Uterus (tissue), 4 donors: ENCODE results near the gene ARHGAP21. TPM values are rescaled to one million over a fixed set of nuclear protein-coding genes. Genes with fewer than 3 reads are reported as not detected.

Source experiments
- DNase-seq, 2 donors: peaks; one replicate each; pipeline ENCODE4 v3.0.0-alpha.2; 2019 to 2020
- H3K27ac ChIP-seq, 2 donors: fragments of 200-600 bp; sonication (generic); 1 replicate in 1 of 2; 2 replicates in 1 of 2; pipeline ENCODE4 v1.5.1; 2016 to 2018
- H3K27me3 ChIP-seq, 2 donors: fragments of 200-600 bp; sonication (generic); one replicate each; pipeline ENCODE4 v1.5.1; 2018 to 2019; ENCODE audit warnings: control low read depth in 1 of 2
- H3K36me3 ChIP-seq, 2 donors: fragments of 200-600 bp; sonication (generic); one replicate each; pipeline ENCODE4 v1.5.1; 2019; ENCODE audit warnings: control low read depth in 1 of 2
- H3K4me1 ChIP-seq, 2 donors: fragments of 200-600 bp; sonication (generic); one replicate each; pipeline ENCODE4 v1.5.1; 2018 to 2019; ENCODE audit warnings: control low read depth in 1 of 2
- H3K4me3 ChIP-seq, 2 donors: fragments of 200-600 bp; sonication (generic); 1 replicate in 1 of 2; 2 replicates in 1 of 2; pipeline ENCODE4 v1.5.1; 2018 to 2019; ENCODE audit warnings: mild to moderate bottlenecking in 1 of 2
- H3K9me3 ChIP-seq, 2 donors: fragments of 200-600 bp; sonication (generic); one replicate each; pipeline ENCODE4 v1.5.1; 2019; ENCODE audit warnings: control low read depth in 1 of 2
- CTCF ChIP-seq, 4 experiments: fragments of 200-600 bp in 2 of 4; fragments of 450-650 bp in 2 of 4; sonication (generic) in 2 of 4; IDR thresholded peaks; one replicate each; pipeline ENCODE4 v1.5.1; 2016 to 2019; ENCODE audit warnings: antibody characterized with exemption in 4 of 4, mild to moderate bottlenecking in 2 of 4, moderate library complexity in 1 of 4
- POLR2A ChIP-seq, 2 donors: fragments of 450-650 bp; IDR thresholded peaks; one replicate each; pipeline ENCODE4 v1.6.1; 2016; ENCODE audit warnings: antibody characterized with exemption in 2 of 2, mild to moderate bottlenecking in 1 of 2, moderate library complexity in 1 of 2
- intact Hi-C: fragments of 100-400 bp; cut with DNase I; formaldehyde crosslinking; loops from one replicate; pipeline ENCODE4 v1.15.1; 2023; ENCODE audit warnings: low total_unique reads
- total RNA-seq, 4 donors: library from RNA; depleted of rRNA in 3 of 4; stranded (reverse); fragments of >200 nt in 3 of 4; gene quantifications; one replicate each; pipeline versions ENCODE4 v1.1.0 to v1.2.4, GENCODE V29; 2014 to 2023
- donor health status: DM: yes; HTN: yes; CAD: no.

The ARHGAP21 gene
- total RNA-seq, 4 donors from 2014 or later, result 90.4 to 168 (median 124) TPM

GRCh38 chr10:24650669-24651391, 72.9 kb downstream of the ARHGAP21 start:
- no peak for DNase-seq
- Histone ChIP-seq H3K4me3 (no peak overlapping the region), H3K27me3 (no peaks in the 10 kb centered on the region), H3K9me3 (no peaks in the 10 kb centered on the region), H3K4me1 (no peaks in the 10 kb centered on the region), H3K36me3 (no peaks in the 10 kb centered on the region), H3K27ac (no peak overlapping the region)
- TF ChIP-seq POLR2A (IDR thresholded peaks at IDR 0.05) (no peak), CTCF (IDR thresholded peaks at IDR 0.05) (no peak)
- intact Hi-C loops, result no loop called here

GRCh38 chr10:24645784-24646183, 77.9 kb downstream of the ARHGAP21 start:
- H3K9me3 ChIP-seq, result no peaks in the 10 kb centered on the region
- intact Hi-C loops, result no loop called here
- H3K27ac ChIP-seq, result no peak overlapping the region
- H3K27me3 ChIP-seq, result no peaks in the 10 kb centered on the region
- DNase-seq, result no peak
- no peaks in the 10 kb centered on the region for H3K4me1 ChIP-seq
- TF ChIP-seq CTCF (IDR thresholded peaks at IDR 0.05), result no peak
- no peak for TF ChIP-seq POLR2A (IDR thresholded peaks at IDR 0.05)
- no peak overlapping the region for H3K4me3 ChIP-seq
- H3K36me3 ChIP-seq, result no peaks in the 10 kb centered on the region

GRCh38 chr10:24645022-24645421, 78.7 kb downstream of the ARHGAP21 start:
- intact Hi-C loops, result no loop called here

GRCh38 chr10:24643679-24644209, 79.9 kb downstream of the ARHGAP21 start:
- Histone ChIP-seq H3K27ac (no peak overlapping the region), H3K9me3 (no peaks in the 10 kb centered on the region), H3K36me3 (no peaks in the 10 kb centered on the region), H3K4me1 (no peaks in the 10 kb centered on the region), H3K27me3 (no peaks in the 10 kb centered on the region), H3K4me3 (no peak overlapping the region)
- intact Hi-C loops, result no loop called here
- TF ChIP-seq POLR2A (IDR thresholded peaks at IDR 0.05) (no peak), CTCF (IDR thresholded peaks at IDR 0.05) (no peak)
- no peak for DNase-seq

More at GRCh38 chr10:24645022-24645421, 78.7 kb downstream of the ARHGAP21 start:
- Histone ChIP-seq H3K4me1 (no peaks in the 10 kb centered on the region), H3K9me3 (no peaks in the 10 kb centered on the region), H3K36me3 (no peaks in the 10 kb centered on the region), H3K4me3 (no peak overlapping the region), H3K27me3 (no peaks in the 10 kb centered on the region), H3K27ac (no peak overlapping the region)
- DNase-seq, result no peak
- TF ChIP-seq CTCF (IDR thresholded peaks at IDR 0.05), result no peak
- TF ChIP-seq POLR2A (IDR thresholded peaks at IDR 0.05), result no peak

- Histone ChIP-seq H3K36me3 (no peaks in the 10 kb centered on the region), H3K27me3 (no peaks in the 10 kb centered on the region), H3K4me1 (no peaks in the 10 kb centered on the region), H3K27ac (no peak overlapping the region), H3K4me3 (no peak overlapping the region), H3K9me3 (no peaks in the 10 kb centered on the region)
- intact Hi-C loops, result no loop called here
- DNase-seq, result no peak
- TF ChIP-seq CTCF (IDR thresholded peaks at IDR 0.05), result peak; percentile 68 to 74 (median 71)
- TF ChIP-seq POLR2A (IDR thresholded peaks at IDR 0.05), result no peak
Measured at GRCh38 chr10:24642921-24643678, 80.6 kb downstream of the ARHGAP21 start.
